Mucosa of descending colon (tissue), 3 donors: ENCODE results near the gene BACH2. TPM values are rescaled to one million over a fixed set of nuclear protein-coding genes. Genes with fewer than 3 reads are reported as not detected.

ENCODE experiments used
- ATAC-seq: fragments of 200-7000 bp; cut with Tn5 transposase; one replicate; pipeline ENCODE4 v1.9.1; 2020; ENCODE audit warnings: mild to moderate bottlenecking, moderate library complexity
- DNase-seq, 3 donors: peaks; one replicate each; pipeline ENCODE4 v3.0.0-alpha.2; 2020
- H3K36me3 ChIP-seq: fragments of 200-600 bp; one replicate; pipeline ENCODE4 v1.8.0; 2021; ENCODE audit warnings: low read depth, mild to moderate bottlenecking
- H3K4me1 ChIP-seq: fragments of 200-600 bp; one replicate; pipeline ENCODE4 v1.8.0; 2021; ENCODE audit warnings: low read depth, mild to moderate bottlenecking
- H3K4me3 ChIP-seq: fragments of 200-600 bp; one replicate; pipeline ENCODE4 v1.8.0; 2021; ENCODE audit warnings: mild to moderate bottlenecking
- H3K9me3 ChIP-seq: fragments of 200-600 bp; one replicate; pipeline ENCODE4 v1.8.0; 2021; ENCODE audit warnings: mild to moderate bottlenecking
- CTCF ChIP-seq: fragments of 200-600 bp; IDR thresholded peaks from one replicate; pipeline ENCODE4 v1.8.0; 2022; ENCODE audit warnings: antibody characterized with exemption, mild to moderate bottlenecking
- intact Hi-C, 2 donors: fragments of 100-400 bp; cut with DNase I in 1 of 2; cut with micrococcal nuclease in 1 of 2; formaldehyde crosslinking; loops; one replicate each; pipeline versions ENCODE4 v1.11.0 to v1.11.1; 2022; cut with DNase I, micrococcal nuclease
- total RNA-seq, 3 donors: library from RNA; stranded (reverse); fragmentation: NEBNext Ultra II Directional in 2 of 3; extraction: Animal tissue kit (Norgen Biotek cat#: 25700) in 2 of 3; gene quantifications; one replicate each; pipeline versions ENCODE4 v1.2.1 to v1.2.4, GENCODE V29; 2021 to 2023
- donor health status: DM: no; HTN: no; CAD: no; lungs with moderate emphysema.
- donor health status: DM: no; HTN: no; CAD: no.
- donor health status: DM: no; HTN: yes; CAD: no.

BACH2 gene
- total RNA-seq, 3 donors from 2014 or later, result 0.96 to 1.6 (median 1.2) TPM

- Histone ChIP-seq H3K9me3 (no peaks in the 10 kb centered on the region), H3K4me3 (no peak overlapping the region), H3K36me3 (no peaks in the 10 kb centered on the region), H3K4me1 (peaks cover 12% of the 10 kb centered on the region)
- DNase-seq (no peak), ATAC-seq (no peak)
- intact Hi-C loops, result no loop called here
- no peak for TF ChIP-seq CTCF
Observed at GRCh38 chr6:89939144-89939543, 357.5 kb downstream of the BACH2 start.

- DNase-seq (no peak), ATAC-seq (no peak)
- Histone ChIP-seq H3K4me1 (peaks cover 12% of the 10 kb centered on the region), H3K36me3 (no peaks in the 10 kb centered on the region), H3K9me3 (no peaks in the 10 kb centered on the region), H3K4me3 (no peak overlapping the region)
- intact Hi-C loops, result no loop called here
- no peak for TF ChIP-seq CTCF
Observed at GRCh38 chr6:89938014-89938413, 358.6 kb downstream of the BACH2 start.

- Histone ChIP-seq H3K4me1 (peaks cover 8% of the 10 kb centered on the region), H3K9me3 (no peaks in the 10 kb centered on the region), H3K4me3 (no peak overlapping the region), H3K36me3 (no peaks in the 10 kb centered on the region)
- TF ChIP-seq CTCF, result no peak
- intact Hi-C loops, result no loop called here
- no peak for DNase-seq
- ATAC-seq, result no peak
Observed at GRCh38 chr6:89936177-89936576, 360.5 kb downstream of the BACH2 start.

- Histone ChIP-seq H3K9me3 (no peaks in the 10 kb centered on the region), H3K4me3 (no peak overlapping the region), H3K4me1 (no peaks in the 10 kb centered on the region), H3K36me3 (no peaks in the 10 kb centered on the region)
- intact Hi-C loops, result no loop called here
- DNase-seq (no peak), ATAC-seq (no peak)
- no peak for TF ChIP-seq CTCF
Observed at GRCh38 chr6:89934685-89935366, 361.8 kb downstream of the BACH2 start.

GRCh38 chr6:89932245-89932802, 364.3 kb downstream of the BACH2 start:
- H3K4me1 ChIP-seq, result no peaks in the 10 kb centered on the region
- no peak for DNase-seq
- H3K4me3 ChIP-seq, result no peak overlapping the region
- intact Hi-C loops, result no loop called here
- no peaks in the 10 kb centered on the region for H3K36me3 ChIP-seq
- ATAC-seq, result no peak
- H3K9me3 ChIP-seq, result no peaks in the 10 kb centered on the region
- TF ChIP-seq CTCF, result no peak
